Breast epithelium (tissue), 3 donors: ENCODE measurements around the gene CX3CR1.

Experiments used
- CTCF ChIP-seq, 3 donors: fragments of 450-650 bp; IDR thresholded peaks; one replicate each; pipeline ENCODE4 v1.5.1; 2016 to 2017; ENCODE audit warnings: antibody characterized with exemption in 3 of 3, mild to moderate bottlenecking in 3 of 3, moderate library complexity in 3 of 3
- POLR2A ChIP-seq: fragments of 450-650 bp; IDR thresholded peaks from one replicate; pipeline ENCODE4 v1.6.1; 2016; ENCODE audit warnings: antibody characterized with exemption, mild to moderate bottlenecking, moderate library complexity
- POLR2AphosphoS5 ChIP-seq, 3 donors: sonication (generic); formaldehyde crosslinking; IDR thresholded peaks; one replicate each; pipeline ENCODE4 v1.6.1; 2017; ENCODE audit warnings: antibody characterized with exemption in 3 of 3

GRCh38 chr3:39237027-39237426 is 42.8 kb downstream of the CX3CR1 start:
- TF ChIP-seq POLR2AphosphoS5 (IDR thresholded peaks at IDR 0.05) (no peak), CTCF (IDR thresholded peaks at IDR 0.05) (no peak), POLR2A (no peak)
